SH-SY5Y (cell line): ENCODE data around the gene TSC22D1.

Experiments
- GATA2 ChIP-seq: IDR thresholded peaks from 2 replicates; pipeline ENCODE4 v1.6.1; 2011; ENCODE audit warnings: mild to moderate bottlenecking, low read depth, low read length
- GATA3 ChIP-seq: IDR thresholded peaks from 2 replicates; pipeline ENCODE4 v1.6.1; 2011; ENCODE audit warnings: low read depth, mild to moderate bottlenecking, low read length, moderate library complexity

- no peak for TF ChIP-seq GATA3
- no peak for TF ChIP-seq GATA2
Measured at GRCh38 chr13:44605275-44605674, 29.1 kb upstream of the TSC22D1 start.
